HepG2 (cell line): ENCODE data around the gene EEFSEC. TPM values are rescaled to one million over a fixed set of nuclear protein-coding genes. Genes with fewer than 3 reads are reported as not detected.

Experiments
- ATAC-seq: fragments of 200-7000 bp; cut with Tn5 transposase; 3 replicates; pipeline ENCODE4 v1.9.1; 2020; ENCODE audit warnings: mild to moderate bottlenecking, moderate library complexity
- BruUV-seq: library from RNA; stranded (reverse); fragments of 400-500 nt; replicated peaks from 2 replicates; lab custom pipeline; 2021; lab: Mats Ljungman, UMichigan
- CTCF ChIA-PET: fragments of 300-600 bp; formaldehyde crosslinking; extraction: SDS; loops from one replicate; lab custom pipeline; 2021; ENCODE audit warnings: low total read pairs, inconsistent platforms, low intra/inter-chr PET ratio; lab: Yijun Ruan, JAX
- POLR2A ChIA-PET: fragments of 350-600 bp; sonication (Branson Sonifier 250); formaldehyde crosslinking; loops from one replicate; lab custom pipeline; 2020; ENCODE audit warnings: antibody characterized with exemption, inconsistent platforms; lab: Yijun Ruan, JAX
- DNase-seq: peaks from one replicate; pipeline ENCODE4 v3.0.0-alpha.2; 2015; ENCODE audit warnings: low spot score
- FAIRE-seq: peaks from 3 replicates; lab custom pipeline; 2011; peaks lifted over from hg19 to GRCh38; lab: Jason Lieb, UNC
- H2AFZ ChIP-seq: one replicate; pipeline ENCODE4 v1.6.1; 2011; ENCODE audit warnings: low read length, inconsistent platforms
- H3K27ac ChIP-seq: fragments of 300-600 bp; 3 replicates; pipeline ENCODE4 v1.8.0; 2011; ENCODE audit warnings: mixed run types, mild to moderate bottlenecking, mixed read lengths, low read length, inconsistent platforms; ENCODE audit not compliant: insufficient read depth; ENCODE audit errors: extremely low read length
- H3K27me3 ChIP-seq, 2 experiments: fragments of 200-600 bp in 1 of 2; 2 replicates in 1 of 2; 3 replicates in 1 of 2; pipeline versions ENCODE4 v1.6.0 to v1.8.0; 2011; ENCODE audit warnings: low read length in 2 of 2, mild to moderate bottlenecking in 2 of 2, moderate library complexity in 2 of 2, inconsistent platforms in 1 of 2; ENCODE audit not compliant: insufficient read depth in 2 of 2, control insufficient read depth in 1 of 2
- H3K36me3 ChIP-seq, 2 experiments: fragments of 200-600 bp in 1 of 2; replicated peaks in 1 of 2; 2 replicates in 1 of 2; 3 replicates in 1 of 2; pipeline versions ENCODE4 v1.5.1 to v1.8.0; 2011; ENCODE audit warnings: low read length in 2 of 2, inconsistent platforms in 1 of 2; ENCODE audit not compliant: insufficient read depth in 2 of 2, control insufficient read depth in 1 of 2
- H3K4me1 ChIP-seq: 2 replicates; pipeline ENCODE4 v1.5.1; 2012; ENCODE audit warnings: low read length, inconsistent platforms; ENCODE audit not compliant: insufficient read depth
- H3K4me2 ChIP-seq: 2 replicates; pipeline ENCODE4 v1.6.0; 2011; ENCODE audit warnings: low read depth, low read length, inconsistent platforms
- H3K4me3 ChIP-seq, 3 experiments: fragments of 200-600 bp in 1 of 3; sonication (generic), shearing (Covaris generic) in 1 of 3; replicated peaks in 1 of 3; 2 replicates each; pipeline ENCODE4 v1.5.1; 2011 to 2016; ENCODE audit warnings: low read length in 3 of 3, inconsistent platforms in 2 of 3, low read depth in 2 of 3, mild to moderate bottlenecking in 2 of 3, control low read depth in 1 of 3, mixed read lengths in 1 of 3; ENCODE audit not compliant: insufficient read depth in 1 of 3
- H3K79me2 ChIP-seq: one replicate; pipeline ENCODE4 v1.6.1; 2011; ENCODE audit warnings: low read length, inconsistent platforms; ENCODE audit not compliant: insufficient read depth
- H3K9ac ChIP-seq: 2 replicates; pipeline ENCODE4 v1.6.0; 2011; ENCODE audit warnings: mild to moderate bottlenecking, low read depth, low read length, inconsistent platforms; ENCODE audit not compliant: insufficient read depth
- H3K9me3 ChIP-seq: 2 replicates; pipeline ENCODE4 v1.5.1; 2012; ENCODE audit warnings: mild to moderate bottlenecking, low read length
- H4K20me1 ChIP-seq: 2 replicates; pipeline ENCODE4 v1.6.0; 2011; ENCODE audit warnings: inconsistent platforms, mild to moderate bottlenecking, low read length, moderate library complexity; ENCODE audit not compliant: insufficient read depth
- EHMT2 ChIP-seq: fragments of 200-600 bp; sonication (generic); IDR thresholded peaks from 2 replicates; pipeline ENCODE4 v1.7.0; 2017; ENCODE audit warnings: antibody characterized with exemption, low read depth, low read length, borderline replicate concordance
- HOMEZ ChIP-seq: IDR thresholded peaks from 2 replicates; pipeline ENCODE4 v1.6.1; 2016; ENCODE audit warnings: low read depth
- MAX ChIP-seq: IDR thresholded peaks from 2 replicates; pipeline ENCODE4 v1.6.1; 2012; ENCODE audit warnings: inconsistent platforms
- POLR2AphosphoS5 ChIP-seq: IDR thresholded peaks from 2 replicates; pipeline ENCODE4 v1.6.1; 2012; ENCODE audit warnings: low read depth, low read length
- RERE ChIP-seq: IDR thresholded peaks from 2 replicates; pipeline ENCODE4 v1.6.1; 2016; ENCODE audit warnings: low read depth, missing genetic modification reagents, missing compliant biosample characterization
- ZBTB33 ChIP-seq: sonication (generic); formaldehyde crosslinking; IDR thresholded peaks from 2 replicates; pipeline ENCODE4 v1.4.0; 2020; ENCODE audit warnings: missing genetic modification reagents
- ZFP37 ChIP-seq: sonication (generic); formaldehyde crosslinking; IDR thresholded peaks from 2 replicates; pipeline ENCODE4 v1.4.0; 2020; ENCODE audit warnings: missing genetic modification reagents, borderline replicate concordance
- ZFP90 ChIP-seq: sonication (generic); formaldehyde crosslinking; IDR thresholded peaks from 2 replicates; pipeline ENCODE4 v1.8.0; 2022; ENCODE audit warnings: missing genetic modification reagents, mild to moderate bottlenecking, inconsistent platforms, borderline replicate concordance
- ZMAT3 ChIP-seq: sonication (generic); formaldehyde crosslinking; conservative IDR thresholded peaks from 2 replicates; pipeline ENCODE4 v1.7.0; 2021; ENCODE audit warnings: missing genetic modification reagents
- ZNF704 ChIP-seq: sonication (generic); formaldehyde crosslinking; IDR thresholded peaks from 2 replicates; pipeline ENCODE4 v1.8.1; 2023; ENCODE audit warnings: mild to moderate bottlenecking, inconsistent platforms, moderate library complexity, missing genetic modification reagents, borderline replicate concordance
- ZNF790 ChIP-seq: sonication (generic); formaldehyde crosslinking; IDR thresholded peaks from 2 replicates; pipeline ENCODE4 v1.8.0; 2022; ENCODE audit warnings: missing genetic modification reagents, mild to moderate bottlenecking, borderline replicate concordance
- WGBS: methylation state at CpG from one replicate; pipeline ENCODE4 v1.1.6; 2017; ENCODE audit warnings: low lambda C conversion rate; 5-methylcytosine and 5-hydroxymethylcytosine counted together
- in situ Hi-C: cut with HindIII; loops from 2 replicates; pipeline ENCODE4 v1.10.0; 2017; ENCODE audit warnings: low pct_unique_long_range_greater_than_20kb; ENCODE audit not compliant: extremely low pct_ligation_motif_present
- intact Hi-C: fragments of 100-400 bp; cut with micrococcal nuclease; formaldehyde crosslinking; loops from one replicate; pipeline ENCODE4 v1.10.0; 2022; ENCODE audit not compliant: unreplicated experiment
- polyA plus RNA-seq, 8 experiments: library from polyadenylated mRNA; depleted of rRNA in 3 of 8; stranded (reverse) in 7 of 8; unstranded in 1 of 8; fragments of >200 nt; fragmentation: Illumina TruSeq in 4 of 8; extraction: Trizol in 4 of 8; gene quantifications; 2 replicates each; pipeline versions ENCODE4 v1.2.1 to v1.2.3, GENCODE V29; 2011 to 2016; ENCODE audit warnings: low read depth in 4 of 8, missing spikeins in 1 of 8, mixed read lengths in 1 of 8; ENCODE audit not compliant: insufficient read depth in 1 of 8
- total RNA-seq, 5 experiments: library from RNA; depleted of rRNA; stranded (reverse); fragments of >200 nt; fragmentation: Illumina TruSeq; extraction: Trizol; gene quantifications; 2 replicates each; pipeline ENCODE4 v1.2.3, GENCODE V29; 2016; ENCODE audit warnings: low read depth in 1 of 5

EEFSEC gene
- total and polyA plus RNA-seq, 2 of the 13 experiments (the other 11 are each of a cell fraction or from before 2014, with no cell fraction given) = 6.4 to 24.2 TPM

GRCh38 chr3:128294999-128295468 lies 141.8 kb downstream of the EEFSEC start:
- no peak overlapping the region for H3K27ac ChIP-seq
- no peak for DNase-seq
- no peak for TF ChIP-seq ZNF704 (CRISPR knock-in tag)
- TF ChIP-seq HOMEZ = no peak
- TF ChIP-seq ZMAT3 = no peak
- no peak for TF ChIP-seq EHMT2
- no peak for TF ChIP-seq ZBTB33 (CRISPR knock-in tag)
- TF ChIP-seq POLR2AphosphoS5 = no peak
- TF ChIP-seq ZFP90 (CRISPR knock-in tag) = no peak
- TF ChIP-seq MAX = no peak
- no peak for TF ChIP-seq ZNF790 (CRISPR knock-in tag)
- no peak for TF ChIP-seq ZFP37 (CRISPR knock-in tag)
- no peak for TF ChIP-seq RERE (CRISPR knock-in tag)

More at GRCh38 chr3:128294999-128295468, 141.8 kb downstream of the EEFSEC start:
- WGBS = 99% methylated on average over 2 of the region's 4 CpGs
- Histone ChIP-seq H4K20me1 (no peaks in the 10 kb centered on the region), H3K9me3 (peaks cover 4% of the 10 kb centered on the region; the same call in 1 of the 2 replicates), H3K4me1 (peaks cover 12% of the 10 kb centered on the region; the same call in 1 of the 2 replicates), H2AFZ (no peak overlapping the region), H3K4me3 (no peak overlapping the region), H3K9ac (no peak overlapping the region), H3K79me2 (no peaks in the 10 kb centered on the region), H3K4me2 (no peak overlapping the region), H3K36me3 (peaks cover 0 to 1% of the 10 kb centered on the region in 2 experiments; a peak in 3 of 5 replicates), H3K27me3 (no peaks in the 10 kb centered on the region)
- BruUV-seq = no TSS peak
- in situ Hi-C loops (no loop called here), intact Hi-C loops (no loop called here)
- no peak for FAIRE-seq
- CTCF ChIA-PET = no interaction called here
- no peak for ATAC-seq
- POLR2A ChIA-PET = no interaction called here
